Mucosa of descending colon (tissue), 3 donors: ENCODE results near the gene LSM3. TPM values are rescaled to one million over a fixed set of nuclear protein-coding genes. Genes with fewer than 3 reads are reported as not detected.

Experiments
- ATAC-seq: fragments of 200-7000 bp; cut with Tn5 transposase; one replicate; pipeline ENCODE4 v1.9.1; 2020; ENCODE audit warnings: mild to moderate bottlenecking, moderate library complexity
- DNase-seq, 3 donors: peaks; one replicate each; pipeline ENCODE4 v3.0.0-alpha.2; 2020
- H3K36me3 ChIP-seq: fragments of 200-600 bp; one replicate; pipeline ENCODE4 v1.8.0; 2021; ENCODE audit warnings: low read depth, mild to moderate bottlenecking
- H3K4me1 ChIP-seq: fragments of 200-600 bp; one replicate; pipeline ENCODE4 v1.8.0; 2021; ENCODE audit warnings: low read depth, mild to moderate bottlenecking
- H3K4me3 ChIP-seq: fragments of 200-600 bp; one replicate; pipeline ENCODE4 v1.8.0; 2021; ENCODE audit warnings: mild to moderate bottlenecking
- H3K9me3 ChIP-seq: fragments of 200-600 bp; one replicate; pipeline ENCODE4 v1.8.0; 2021; ENCODE audit warnings: mild to moderate bottlenecking
- intact Hi-C, 2 donors: fragments of 100-400 bp; cut with DNase I in 1 of 2; cut with micrococcal nuclease in 1 of 2; formaldehyde crosslinking; loops; one replicate each; pipeline versions ENCODE4 v1.11.0 to v1.11.1; 2022; cut with DNase I, micrococcal nuclease
- total RNA-seq, 3 donors: library from RNA; stranded (reverse); fragmentation: NEBNext Ultra II Directional in 2 of 3; extraction: Animal tissue kit (Norgen Biotek cat#: 25700) in 2 of 3; gene quantifications; one replicate each; pipeline versions ENCODE4 v1.2.1 to v1.2.4, GENCODE V29; 2021 to 2023
- TF ChIP-seq, protein P1 (sequence below): fragments of 200-600 bp; IDR thresholded peaks from one replicate; pipeline ENCODE4 v1.8.0; 2022; ENCODE audit warnings: antibody characterized with exemption, mild to moderate bottlenecking
- donor health status: DM: no; HTN: no; CAD: no; lungs with moderate emphysema.
- donor health status: DM: no; HTN: no; CAD: no.
- donor health status: DM: no; HTN: yes; CAD: no.

The LSM3 gene
- total RNA-seq, 3 donors from 2014 or later = 8.3 to 13.1 (median 9.8) TPM

- intact Hi-C loops = no loop called here
- DNase-seq (no peak), ATAC-seq (no peak)
- TF ChIP-seq, protein P1, sequence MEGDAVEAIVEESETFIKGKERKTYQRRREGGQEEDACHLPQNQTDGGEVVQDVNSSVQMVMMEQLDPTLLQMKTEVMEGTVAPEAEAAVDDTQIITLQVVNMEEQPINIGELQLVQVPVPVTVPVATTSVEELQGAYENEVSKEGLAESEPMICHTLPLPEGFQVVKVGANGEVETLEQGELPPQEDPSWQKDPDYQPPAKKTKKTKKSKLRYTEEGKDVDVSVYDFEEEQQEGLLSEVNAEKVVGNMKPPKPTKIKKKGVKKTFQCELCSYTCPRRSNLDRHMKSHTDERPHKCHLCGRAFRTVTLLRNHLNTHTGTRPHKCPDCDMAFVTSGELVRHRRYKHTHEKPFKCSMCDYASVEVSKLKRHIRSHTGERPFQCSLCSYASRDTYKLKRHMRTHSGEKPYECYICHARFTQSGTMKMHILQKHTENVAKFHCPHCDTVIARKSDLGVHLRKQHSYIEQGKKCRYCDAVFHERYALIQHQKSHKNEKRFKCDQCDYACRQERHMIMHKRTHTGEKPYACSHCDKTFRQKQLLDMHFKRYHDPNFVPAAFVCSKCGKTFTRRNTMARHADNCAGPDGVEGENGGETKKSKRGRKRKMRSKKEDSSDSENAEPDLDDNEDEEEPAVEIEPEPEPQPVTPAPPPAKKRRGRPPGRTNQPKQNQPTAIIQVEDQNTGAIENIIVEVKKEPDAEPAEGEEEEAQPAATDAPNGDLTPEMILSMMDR = no peak
- Histone ChIP-seq H3K36me3 (no peaks in the 10 kb centered on the region), H3K4me3 (no peak overlapping the region), H3K4me1 (peaks cover 16% of the 10 kb centered on the region), H3K9me3 (no peaks in the 10 kb centered on the region)
These were observed 33.4 kb downstream of the LSM3 start for GRCh38 chr3:14212032-14212431.

GRCh38 chr3:14213066-14213774, 34.6 kb downstream of the LSM3 start:
- Histone ChIP-seq H3K4me1 (peaks cover 16% of the 10 kb centered on the region), H3K9me3 (no peaks in the 10 kb centered on the region), H3K36me3 (no peaks in the 10 kb centered on the region), H3K4me3 (no peak overlapping the region)
- ATAC-seq (no peak), DNase-seq (no peak)
- intact Hi-C loops = no loop called here
- TF ChIP-seq, protein P1 = no peak

DNA sequence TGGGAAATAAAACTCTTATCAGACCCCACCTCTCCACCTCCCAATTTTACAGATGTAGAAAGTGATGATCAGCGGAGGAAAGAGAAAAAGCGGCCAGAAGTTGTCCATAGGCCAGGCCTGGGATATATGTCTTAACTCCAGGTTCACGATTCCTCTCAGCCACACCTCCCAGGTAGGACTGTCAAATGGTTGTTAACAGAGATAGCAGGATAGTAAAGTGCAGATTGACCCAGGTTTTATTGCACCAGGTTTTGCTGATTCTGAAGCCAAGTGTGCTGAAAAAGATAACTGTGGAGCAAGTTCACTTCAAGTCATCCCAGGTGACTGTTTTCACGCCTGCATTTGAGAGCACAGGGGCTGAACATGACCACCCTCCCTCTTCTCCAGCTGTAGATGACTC, 36.1 kb downstream of the LSM3 start:
- Histone ChIP-seq H3K4me1 (peaks cover 9% of the 10 kb centered on the region), H3K9me3 (no peaks in the 10 kb centered on the region), H3K4me3 (no peak overlapping the region), H3K36me3 (no peaks in the 10 kb centered on the region)
- ATAC-seq (peak; percentile 92), DNase-seq (peak in 1 of 3 donors; percentile 56)
- intact Hi-C loops = no loop called here
- TF ChIP-seq, protein P1 = no peak

DNA sequence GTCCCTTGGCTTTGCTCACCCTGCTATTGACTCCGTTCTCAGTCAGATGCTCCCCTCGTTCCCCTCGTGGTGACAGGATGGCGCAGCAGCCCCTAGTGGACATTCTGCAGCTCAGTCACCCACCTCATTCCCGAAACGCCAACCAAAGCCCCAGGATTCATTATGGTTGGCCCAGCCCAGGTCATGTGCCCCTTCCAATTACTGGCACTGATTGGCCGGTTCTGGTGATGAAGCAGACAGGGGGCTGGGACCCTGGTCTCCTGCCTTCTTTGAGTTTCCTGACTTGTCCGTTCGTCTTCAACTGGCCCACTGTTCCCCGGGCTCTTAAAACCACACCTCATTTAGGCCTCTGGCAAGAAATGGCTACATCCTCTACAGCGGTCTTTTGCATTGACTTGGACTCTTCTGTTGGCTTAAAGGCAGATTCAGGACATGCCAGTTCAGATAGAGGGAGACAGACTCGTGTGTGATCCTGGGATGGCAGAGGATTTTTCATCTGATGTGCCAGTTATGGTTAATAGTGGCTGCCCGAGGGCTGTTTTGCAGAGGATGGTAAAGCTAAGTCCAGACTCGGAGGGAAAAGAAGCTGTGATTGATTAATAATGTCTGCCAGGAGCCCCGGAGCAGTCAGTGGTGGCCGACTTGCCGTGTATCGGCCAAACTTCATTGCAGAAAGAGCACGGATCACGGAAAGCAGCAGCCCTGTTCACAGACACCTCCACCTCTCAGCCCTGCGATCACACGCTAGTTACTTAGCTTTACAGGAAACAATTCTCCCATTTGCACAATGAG, 37.8 kb downstream of the LSM3 start:
- Histone ChIP-seq H3K4me3 (no peak overlapping the region), H3K9me3 (peaks cover 5% of the 10 kb centered on the region), H3K36me3 (no peaks in the 10 kb centered on the region), H3K4me1 (peaks cover 4% of the 10 kb centered on the region)
- DNase-seq (peak in 1 of 3 donors; percentile 58), ATAC-seq (peak; percentile 73)
- TF ChIP-seq, protein P1 = no peak
- intact Hi-C loops = no loop called here

DNA sequence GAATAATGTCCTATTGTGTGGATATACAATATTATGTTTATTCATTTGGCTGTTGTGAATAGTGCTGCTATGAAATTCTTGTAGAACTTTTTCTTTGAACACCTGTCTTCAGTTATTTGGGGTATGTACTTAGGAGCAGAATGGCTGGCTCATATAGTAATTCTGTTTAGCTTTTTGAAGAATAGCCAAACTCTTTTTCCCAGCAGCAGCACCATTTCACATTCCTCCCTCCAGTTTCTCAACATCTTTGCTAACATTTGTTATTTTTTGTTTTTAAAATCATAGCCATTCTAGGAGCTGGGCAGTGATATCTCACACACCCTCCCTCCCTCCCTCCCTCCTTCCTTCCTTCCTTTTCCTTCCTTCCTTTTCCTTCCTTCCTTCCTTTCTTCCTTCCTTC, 39.7 kb downstream of the LSM3 start:
- intact Hi-C loops = no loop called here
- H3K9me3 ChIP-seq = peaks cover 7% of the 10 kb centered on the region
- ATAC-seq = no peak
- TF ChIP-seq, protein P1 = no peak
- no peak overlapping the region for H3K4me3 ChIP-seq
- H3K36me3 ChIP-seq = no peaks in the 10 kb centered on the region
- peaks cover 4% of the 10 kb centered on the region for H3K4me1 ChIP-seq
- DNase-seq = no peak
